Keratinocyte (primary cell): ENCODE data around the gene LIG1. TPM values are rescaled to one million over a fixed set of nuclear protein-coding genes. Genes with fewer than 3 reads are reported as not detected.

Experiments
- DNase-seq: peaks from one replicate; pipeline ENCODE4 v3.0.0-alpha.2; 2011; ENCODE audit warnings: low read depth, missing footprints, low spot score
- FAIRE-seq: peaks from 2 replicates; lab custom pipeline; 2011; peaks lifted over from hg19 to GRCh38; lab: Jason Lieb, UNC
- H2AFZ ChIP-seq: 2 replicates; pipeline ENCODE4 v1.6.0; 2012; ENCODE audit warnings: low read length, control low read depth, inconsistent platforms; ENCODE audit not compliant: control insufficient read depth
- H3K27ac ChIP-seq: 2 replicates; pipeline ENCODE4 v1.5.1; 2011; ENCODE audit warnings: low read length; ENCODE audit not compliant: control insufficient read depth, insufficient read depth
- H3K27me3 ChIP-seq: 3 replicates; pipeline ENCODE4 v1.6.0; 2011; ENCODE audit warnings: low read length; ENCODE audit not compliant: control insufficient read depth, insufficient read depth; ENCODE audit errors: extremely low read depth
- H3K36me3 ChIP-seq, 2 experiments: 2 replicates in 1 of 2; 3 replicates in 1 of 2; pipeline ENCODE4 v1.5.1; 2011; ENCODE audit warnings: low read length in 2 of 2, mild to moderate bottlenecking in 1 of 2; ENCODE audit not compliant: control insufficient read depth in 2 of 2, insufficient read depth in 2 of 2; ENCODE audit errors: extremely low read depth in 1 of 2
- H3K4me1 ChIP-seq: 3 replicates; pipeline ENCODE4 v1.5.1; 2011; ENCODE audit warnings: low read length; ENCODE audit not compliant: control insufficient read depth, insufficient read depth; ENCODE audit errors: extremely low read depth
- H3K4me2 ChIP-seq: 3 replicates; pipeline ENCODE4 v1.6.0; 2011; ENCODE audit warnings: low read depth, low read length; ENCODE audit not compliant: control insufficient read depth, insufficient read depth; ENCODE audit errors: extremely low read depth
- H3K4me3 ChIP-seq, 3 experiments: fragments of 200-600 bp in 1 of 3; sonication (generic) in 1 of 3; 2 replicates in 2 of 3; 3 replicates in 1 of 3; pipeline ENCODE4 v1.5.1; 2011 to 2016; ENCODE audit warnings: low read length in 3 of 3, mild to moderate bottlenecking in 3 of 3, control low read depth in 2 of 3, inconsistent platforms in 1 of 3, low read depth in 1 of 3, mixed read lengths in 1 of 3, mixed run types in 1 of 3, moderate library complexity in 1 of 3; ENCODE audit not compliant: control insufficient read depth in 2 of 3, insufficient read depth in 2 of 3; ENCODE audit errors: extremely low read depth in 1 of 3
- H3K79me2 ChIP-seq: 2 replicates; pipeline ENCODE4 v1.6.0; 2012; ENCODE audit warnings: low read length; ENCODE audit not compliant: control insufficient read depth, insufficient read depth
- H3K9ac ChIP-seq: 3 replicates; pipeline ENCODE4 v1.6.0; 2011; ENCODE audit warnings: low read length; ENCODE audit not compliant: control insufficient read depth, insufficient read depth; ENCODE audit errors: extremely low read depth
- H3K9me1 ChIP-seq: 3 replicates; pipeline ENCODE4 v1.6.0; 2011; ENCODE audit warnings: low read length; ENCODE audit not compliant: control insufficient read depth, insufficient read depth; ENCODE audit errors: extremely low read depth
- H3K9me3 ChIP-seq: 2 replicates; pipeline ENCODE4 v1.5.1; 2012; ENCODE audit warnings: low read depth, low read length; ENCODE audit not compliant: control insufficient read depth
- H4K20me1 ChIP-seq: 3 replicates; pipeline ENCODE4 v1.6.0; 2011; ENCODE audit warnings: low read length; ENCODE audit not compliant: control insufficient read depth, insufficient read depth; ENCODE audit errors: extremely low read depth
- CTCF ChIP-seq, 3 experiments: IDR thresholded peaks in 1 of 3; conservative IDR thresholded peaks in 1 of 3; optimal IDR thresholded peaks in 1 of 3; 2 replicates in 2 of 3; 3 replicates in 1 of 3; pipeline versions ENCODE3 to v1.5.1; 2011; ENCODE audit warnings: low read length in 3 of 3, mild to moderate bottlenecking in 3 of 3, moderate library complexity in 2 of 3, control low read depth in 1 of 3, inconsistent platforms in 1 of 3; ENCODE audit not compliant: insufficient read depth in 2 of 3; ENCODE audit errors: extremely low read depth in 1 of 3
- EZH2 ChIP-seq: IDR thresholded peaks from one replicate; pipeline ENCODE4 v1.6.1; 2012; ENCODE audit warnings: inconsistent platforms, mild to moderate bottlenecking, low read length, moderate library complexity
- dilution Hi-C: fragments of 300-500 bp; cut with MboI; formaldehyde crosslinking; loops from one replicate; pipeline ENCODE4 v1.7.0; 2020; ENCODE audit warnings: low sequenced_read_pairs; ENCODE audit not compliant: extremely low pct_ligation_motif_present
- polyA plus RNA-seq, 5 experiments: library from polyadenylated mRNA; depleted of rRNA in 3 of 5; stranded (reverse) in 3 of 5; stranded (forward) in 1 of 5; unstranded in 1 of 5; fragments of >200 nt; gene quantifications; 1 replicate in 1 of 5; 2 replicates in 3 of 5; 3 replicates in 1 of 5; pipeline versions ENCODE4 v1.2.1 to v1.2.3, GENCODE V29; 2011 to 2012; ENCODE audit warnings: missing spikeins in 2 of 5, low read depth in 1 of 5, low replicate concordance in 1 of 5

LIG1 gene
- polyA plus RNA-seq, 1 donor (not counting 4 experiments of a cell fraction or from before 2014, with no cell fraction given) = 16.5 TPM

- no peaks in the 10 kb centered on the region for H3K9me1 ChIP-seq
- no peak for TF ChIP-seq EZH2
- dilution Hi-C loops = no loop called here
- no peak for FAIRE-seq
- H3K4me2 ChIP-seq = no peak overlapping the region
- no peaks in the 10 kb centered on the region for H3K36me3 ChIP-seq
- H3K27me3 ChIP-seq = no peaks in the 10 kb centered on the region
- no peaks in the 10 kb centered on the region for H3K79me2 ChIP-seq
- H3K4me1 ChIP-seq = no peaks in the 10 kb centered on the region
- H4K20me1 ChIP-seq = no peaks in the 10 kb centered on the region
- DNase-seq = no peak
- no peak overlapping the region for H3K27ac ChIP-seq
- H3K9me3 ChIP-seq = no peaks in the 10 kb centered on the region
- H2AFZ ChIP-seq = no peak overlapping the region
- H3K9ac ChIP-seq = no peak overlapping the region
- no peak overlapping the region for H3K4me3 ChIP-seq
These were observed 27.0 kb upstream of the LIG1 start for GRCh38 chr19:48196933-48197665.

GRCh38 chr19:48196321-48196763 lies 26.2 kb upstream of the LIG1 start:
- H3K9me3 ChIP-seq = no peaks in the 10 kb centered on the region
- no peaks in the 10 kb centered on the region for H3K36me3 ChIP-seq
- H3K4me1 ChIP-seq = no peaks in the 10 kb centered on the region
- FAIRE-seq (no peak), DNase-seq (no peak)
- H3K79me2 ChIP-seq = no peaks in the 10 kb centered on the region
- H3K27ac ChIP-seq = no peak overlapping the region
- H3K9me1 ChIP-seq = no peaks in the 10 kb centered on the region
- dilution Hi-C loops = no loop called here
- no peak overlapping the region for H3K9ac ChIP-seq
- TF ChIP-seq EZH2 (no peak), CTCF (optimal IDR thresholded peaks at IDR 0.05 in 1 of 3, IDR thresholded peaks at IDR 0.05 in 1 of 3, conservative IDR thresholded peaks at IDR 0.05 in 1 of 3; ENCODE audit: extremely low read depth in 1 of 3, insufficient read depth in 2 of 3, low read length in 3 of 3) (no peak)
- no peaks in the 10 kb centered on the region for H3K27me3 ChIP-seq
- no peaks in the 10 kb centered on the region for H4K20me1 ChIP-seq
- H3K4me2 ChIP-seq = no peak overlapping the region
- no peak overlapping the region for H2AFZ ChIP-seq
- no peak overlapping the region for H3K4me3 ChIP-seq
